ENCODE measurements around the gene CACNG8. TPM values are rescaled to one million over a fixed set of nuclear protein-coding genes. Genes with fewer than 3 reads are reported as not detected.

CACNG8 gene
- total RNA-seq, 1 experiment from 2014 or later = 0.91 TPM

DNA sequence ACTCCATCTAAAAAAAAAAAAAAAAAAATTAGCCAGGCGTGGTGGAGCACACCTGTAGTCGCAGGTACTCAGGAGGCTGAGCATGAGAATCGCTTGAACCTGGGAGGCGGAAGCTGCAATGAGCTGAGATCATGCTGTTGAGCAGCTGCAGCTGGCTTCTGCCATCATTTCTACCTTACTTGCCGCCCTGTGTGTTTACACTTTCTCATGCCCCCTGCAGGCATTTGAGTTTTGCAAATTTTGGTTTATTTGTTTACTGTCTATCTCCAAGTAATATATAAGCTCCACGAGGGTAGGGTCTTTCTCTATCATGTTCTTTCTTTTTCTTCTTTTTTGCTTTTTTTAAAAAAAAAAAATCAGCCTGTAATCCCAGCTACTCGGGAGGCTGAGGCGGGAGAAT, 46.7 kb downstream of the CACNG8 start:
- TF ChIP-seq, protein P1, sequence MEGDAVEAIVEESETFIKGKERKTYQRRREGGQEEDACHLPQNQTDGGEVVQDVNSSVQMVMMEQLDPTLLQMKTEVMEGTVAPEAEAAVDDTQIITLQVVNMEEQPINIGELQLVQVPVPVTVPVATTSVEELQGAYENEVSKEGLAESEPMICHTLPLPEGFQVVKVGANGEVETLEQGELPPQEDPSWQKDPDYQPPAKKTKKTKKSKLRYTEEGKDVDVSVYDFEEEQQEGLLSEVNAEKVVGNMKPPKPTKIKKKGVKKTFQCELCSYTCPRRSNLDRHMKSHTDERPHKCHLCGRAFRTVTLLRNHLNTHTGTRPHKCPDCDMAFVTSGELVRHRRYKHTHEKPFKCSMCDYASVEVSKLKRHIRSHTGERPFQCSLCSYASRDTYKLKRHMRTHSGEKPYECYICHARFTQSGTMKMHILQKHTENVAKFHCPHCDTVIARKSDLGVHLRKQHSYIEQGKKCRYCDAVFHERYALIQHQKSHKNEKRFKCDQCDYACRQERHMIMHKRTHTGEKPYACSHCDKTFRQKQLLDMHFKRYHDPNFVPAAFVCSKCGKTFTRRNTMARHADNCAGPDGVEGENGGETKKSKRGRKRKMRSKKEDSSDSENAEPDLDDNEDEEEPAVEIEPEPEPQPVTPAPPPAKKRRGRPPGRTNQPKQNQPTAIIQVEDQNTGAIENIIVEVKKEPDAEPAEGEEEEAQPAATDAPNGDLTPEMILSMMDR (IDR thresholded peaks at IDR 0.05; ENCODE audit: insufficient read depth in 1 of 2, low read depth in 1 of 2, low read length in 1 of 2, severe bottlenecking in 1 of 2, unreplicated experiment in 1 of 2) = no peak
- Mint-ChIP-seq H3K4me1 (ENCODE audit: low read depth, unreplicated experiment) (peaks cover 6% of the 10 kb centered on the region), H3K4me3 (ENCODE audit: unreplicated experiment) (no peak overlapping the region), H3K27ac (ENCODE audit: unreplicated experiment) (no peak overlapping the region), H3K9me3 (ENCODE audit: unreplicated experiment) (no peaks in the 10 kb centered on the region), H3K36me3 (ENCODE audit: insufficient read depth, unreplicated experiment) (no peaks in the 10 kb centered on the region), H3K27me3 (ENCODE audit: insufficient read depth, unreplicated experiment) (no peaks in the 10 kb centered on the region)
- ChIA-PET POLR2A (no interaction called here), CTCF (interaction anchor here (0.7 kb wide), 1 partner anchor 16 kb away, joined by 3 read pairs; no protein-coding TSS in a partner anchor)
- Histone ChIP-seq H3K27me3 (replicated peaks; ENCODE audit: control insufficient read depth, insufficient read depth, low read length) (no peaks in the 10 kb centered on the region), H3K4me3 (ENCODE audit: low read depth, low read length) (no peak overlapping the region), H3K9me3 (no peaks in the 10 kb centered on the region), H3K4me1 (no peaks in the 10 kb centered on the region), H3K36me3 (ENCODE audit: control insufficient read depth, insufficient read depth, low read length) (no peaks in the 10 kb centered on the region)
- BruUV-seq (replicated peaks) = no TSS peak
- no peak for DNase-seq
- intact Hi-C loops (cut with micrococcal nuclease; ENCODE audit: unreplicated experiment) = no loop called here

DNA sequence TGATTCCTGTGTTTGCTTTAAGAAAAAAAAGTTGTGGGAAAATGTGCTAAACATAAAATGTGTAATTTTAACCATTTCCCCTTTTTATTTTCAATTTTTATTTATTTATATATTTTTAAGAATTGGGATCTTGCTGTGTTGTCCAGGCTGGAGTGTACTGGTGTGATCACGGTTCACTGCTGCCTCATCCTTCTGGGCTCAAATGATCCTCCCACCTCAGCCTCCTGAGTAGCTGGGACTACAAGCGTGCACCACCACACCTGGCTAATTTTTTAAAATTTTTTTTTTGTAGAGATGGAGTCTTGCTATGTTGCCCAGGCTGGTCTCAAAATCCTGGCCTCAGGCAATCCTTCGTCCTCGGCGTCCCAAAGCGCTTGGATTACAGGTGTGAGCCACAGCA, 47.7 kb downstream of the CACNG8 start:
- Histone ChIP-seq H3K4me1 (no peaks in the 10 kb centered on the region), H3K27me3 (replicated peaks; ENCODE audit: control insufficient read depth, insufficient read depth, low read length) (no peaks in the 10 kb centered on the region), H3K9me3 (no peaks in the 10 kb centered on the region), H3K36me3 (ENCODE audit: control insufficient read depth, insufficient read depth, low read length) (no peaks in the 10 kb centered on the region), H3K4me3 (ENCODE audit: low read depth, low read length) (no peak overlapping the region)
- intact Hi-C loops (cut with micrococcal nuclease; ENCODE audit: unreplicated experiment) = no loop called here
- H3K27me3 Mint-ChIP-seq (ENCODE audit: insufficient read depth, unreplicated experiment) = no peaks in the 10 kb centered on the region
- H3K9me3 Mint-ChIP-seq (ENCODE audit: unreplicated experiment) = no peaks in the 10 kb centered on the region
- H3K27ac Mint-ChIP-seq (ENCODE audit: unreplicated experiment) = no peak overlapping the region
- peaks cover 6% of the 10 kb centered on the region for H3K4me1 Mint-ChIP-seq (ENCODE audit: low read depth, unreplicated experiment)
- no peaks in the 10 kb centered on the region for H3K36me3 Mint-ChIP-seq (ENCODE audit: insufficient read depth, unreplicated experiment)
- no peak for DNase-seq
- no TSS peak for BruUV-seq (replicated peaks)
- TF ChIP-seq, protein P1 (IDR thresholded peaks at IDR 0.05; ENCODE audit: insufficient read depth in 1 of 2, low read depth in 1 of 2, low read length in 1 of 2, severe bottlenecking in 1 of 2, unreplicated experiment in 1 of 2) = no peak
- H3K4me3 Mint-ChIP-seq (ENCODE audit: unreplicated experiment) = no peak overlapping the region
- CTCF ChIA-PET = no interaction called here
- POLR2A ChIA-PET = no interaction called here

DNA sequence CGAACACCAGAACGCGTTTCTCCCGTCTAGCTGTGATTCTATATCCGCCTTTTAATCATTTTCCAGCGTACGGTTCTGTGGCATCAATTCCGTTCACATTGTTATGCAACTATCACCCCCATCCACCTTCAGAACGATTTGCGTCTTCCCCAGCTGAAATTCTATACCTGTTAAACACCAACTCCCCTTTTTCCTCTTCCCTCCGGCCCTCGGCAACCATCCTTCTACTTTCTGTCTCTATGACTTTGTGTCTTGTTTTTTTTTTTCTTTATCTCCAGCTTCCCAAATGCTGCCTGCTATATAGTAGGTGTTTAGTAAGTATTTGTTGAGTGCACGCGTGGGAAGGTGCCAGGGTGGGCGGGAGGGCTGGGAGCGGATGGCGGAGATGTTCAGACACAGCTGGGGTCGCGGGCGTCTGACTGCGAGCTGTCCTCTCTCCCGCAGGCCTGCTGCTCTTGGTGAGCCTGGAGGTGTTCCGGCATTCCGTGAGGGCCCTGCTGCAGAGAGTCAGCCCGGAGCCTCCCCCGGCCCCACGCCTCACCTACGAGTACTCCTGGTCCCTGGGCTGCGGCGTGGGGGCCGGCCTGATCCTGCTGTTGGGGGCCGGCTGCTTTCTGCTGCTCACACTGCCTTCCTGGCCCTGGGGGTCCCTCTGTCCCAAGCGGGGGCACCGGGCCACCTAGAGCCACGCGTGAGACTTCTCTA, 48.9 kb downstream of the CACNG8 start:
- Mint-ChIP-seq H3K27ac (ENCODE audit: unreplicated experiment) (no peak overlapping the region), H3K27me3 (ENCODE audit: insufficient read depth, unreplicated experiment) (no peaks in the 10 kb centered on the region)
- POLR2A ChIA-PET = interaction anchor here (0.6 kb wide), 1 partner anchor 126 kb away, joined by 7 read pairs; the partner anchor contains the start of gene CNOT3

More for the DNA sequence above, 48.9 kb downstream of the CACNG8 start:
- DNase-seq = no peak
- Mint-ChIP-seq H3K9me3 (ENCODE audit: unreplicated experiment) (no peaks in the 10 kb centered on the region), H3K4me1 (ENCODE audit: low read depth, unreplicated experiment) (peaks cover 6% of the 10 kb centered on the region), H3K4me3 (ENCODE audit: unreplicated experiment) (no peak overlapping the region), H3K36me3 (ENCODE audit: insufficient read depth, unreplicated experiment) (no peaks in the 10 kb centered on the region)
- intact Hi-C loops (cut with micrococcal nuclease; ENCODE audit: unreplicated experiment) = no loop called here
- no peaks in the 10 kb centered on the region for H3K9me3 ChIP-seq
- H3K27me3 ChIP-seq (replicated peaks; ENCODE audit: control insufficient read depth, insufficient read depth, low read length) = no peaks in the 10 kb centered on the region
- TF ChIP-seq, protein P1 (IDR thresholded peaks at IDR 0.05; ENCODE audit: insufficient read depth in 1 of 2, low read depth in 1 of 2, low read length in 1 of 2, severe bottlenecking in 1 of 2, unreplicated experiment in 1 of 2) = no peak
- H3K4me3 ChIP-seq (ENCODE audit: low read depth, low read length) = no peak overlapping the region
- no peaks in the 10 kb centered on the region for H3K36me3 ChIP-seq (ENCODE audit: control insufficient read depth, insufficient read depth, low read length)
- CTCF ChIA-PET = no interaction called here
- no TSS peak for BruUV-seq (replicated peaks)
- H3K4me1 ChIP-seq = no peaks in the 10 kb centered on the region
